T-helper 2 cell treated with Interferon-gamma antibody and Interleukin-4, amounts not matched to agents 5 μg/mL and 100 μg/mL, for 36 hours (primary cell): ENCODE measurements around the gene EMID1.

Source experiments
- DNase-seq: peaks from one replicate; pipeline ENCODE4 v3.0.0; 2021; ENCODE audit warnings: low spot score
- H3K27ac Mint-ChIP-seq: one replicate; pipeline ENCODE4 v1.8.0; 2021; ENCODE audit warnings: mild to moderate bottlenecking, mixed read lengths
- H3K27me3 Mint-ChIP-seq: one replicate; pipeline ENCODE4 v1.8.0; 2021; ENCODE audit warnings: low read depth, mixed read lengths
- H3K36me3 Mint-ChIP-seq: one replicate; pipeline ENCODE4 v1.8.0; 2021; ENCODE audit warnings: low read depth, mixed read lengths
- H3K4me1 Mint-ChIP-seq: one replicate; pipeline ENCODE4 v1.8.0; 2021; ENCODE audit warnings: low read depth, mixed read lengths
- H3K4me3 Mint-ChIP-seq: one replicate; pipeline ENCODE4 v1.8.0; 2022; ENCODE audit warnings: mild to moderate bottlenecking, moderate library complexity, mixed read lengths
- H3K9me3 Mint-ChIP-seq: one replicate; pipeline ENCODE4 v1.8.0; 2021; ENCODE audit warnings: mixed read lengths

The EMID1 gene

GRCh38 chr22:29263791-29264276 is 58.1 kb downstream of the EMID1 start:
- peaks cover 3% of the 10 kb centered on the region for H3K27me3 Mint-ChIP-seq
- DNase-seq = no peak
- peaks cover 10% of the 10 kb centered on the region for H3K4me1 Mint-ChIP-seq
- H3K4me3 Mint-ChIP-seq = no peak overlapping the region
- H3K27ac Mint-ChIP-seq = no peak overlapping the region
- H3K36me3 Mint-ChIP-seq = peaks cover 15% of the 10 kb centered on the region
- H3K9me3 Mint-ChIP-seq = no peaks in the 10 kb centered on the region

GRCh38 chr22:29265305-29265704 is 59.6 kb downstream of the EMID1 start:
- H3K27ac Mint-ChIP-seq = no peak overlapping the region
- peaks cover 22% of the 10 kb centered on the region for H3K4me1 Mint-ChIP-seq
- DNase-seq = no peak
- H3K27me3 Mint-ChIP-seq = peaks cover 3% of the 10 kb centered on the region
- H3K4me3 Mint-ChIP-seq = no peak overlapping the region
- H3K36me3 Mint-ChIP-seq = peaks cover 30% of the 10 kb centered on the region
- no peaks in the 10 kb centered on the region for H3K9me3 Mint-ChIP-seq

GRCh38 chr22:29265929-29266328 is 60.2 kb downstream of the EMID1 start:
- Mint-ChIP-seq H3K9me3 (no peaks in the 10 kb centered on the region), H3K27me3 (peaks cover 3% of the 10 kb centered on the region), H3K4me3 (peak overlapping the region; percentile 93), H3K36me3 (peaks cover 36% of the 10 kb centered on the region), H3K27ac (peak overlapping the region; percentile 98), H3K4me1 (peaks cover 29% of the 10 kb centered on the region)
- DNase-seq = no peak

GRCh38 chr22:29266564-29267461 is 61.1 kb downstream of the EMID1 start:
- H3K27me3 Mint-ChIP-seq = peaks cover 3% of the 10 kb centered on the region
- no peak for DNase-seq
- peak overlapping the region; percentile 93 for H3K4me3 Mint-ChIP-seq
- H3K9me3 Mint-ChIP-seq = no peaks in the 10 kb centered on the region
- H3K36me3 Mint-ChIP-seq = peaks cover 42% of the 10 kb centered on the region
- peak overlapping the region; percentile 98 for H3K27ac Mint-ChIP-seq
- H3K4me1 Mint-ChIP-seq = peaks cover 34% of the 10 kb centered on the region

GRCh38 chr22:29267462-29267857 is 61.8 kb downstream of the EMID1 start:
- H3K9me3 Mint-ChIP-seq = no peaks in the 10 kb centered on the region
- DNase-seq = no peak
- peaks cover 3% of the 10 kb centered on the region for H3K27me3 Mint-ChIP-seq
- peak overlapping the region; percentile 93 for H3K4me3 Mint-ChIP-seq
- H3K36me3 Mint-ChIP-seq = peaks cover 46% of the 10 kb centered on the region
- peak overlapping the region; percentile 98 for H3K27ac Mint-ChIP-seq
- peaks cover 39% of the 10 kb centered on the region for H3K4me1 Mint-ChIP-seq

GRCh38 chr22:29267858-29268510 is 62.3 kb downstream of the EMID1 start, which contains the start of the genes EWSR1 and RHBDD3:
EWSR1 (plus strand) TSS chr22:29268268; CDS start chr22:29268337, 69 bp downstream.
RHBDD3 (minus strand) TSS chr22:29267981; CDS start chr22:29265626, 2,355 bp downstream.
- H3K4me1 Mint-ChIP-seq = peaks cover 43% of the 10 kb centered on the region
- peaks cover 51% of the 10 kb centered on the region for H3K36me3 Mint-ChIP-seq
- H3K27ac Mint-ChIP-seq = peak within 1 kb of the TSS; percentile 98
- peaks cover 3% of the 10 kb centered on the region for H3K27me3 Mint-ChIP-seq
- H3K4me3 Mint-ChIP-seq = peak within 1 kb of the TSS; percentile 93
- peak; percentile 96 for DNase-seq
- H3K9me3 Mint-ChIP-seq = no peaks in the 10 kb centered on the region

- peaks cover 58% of the 10 kb centered on the region for H3K36me3 Mint-ChIP-seq
Observed at GRCh38 chr22:29268511-29269229, 63.0 kb downstream of the EMID1 start.

GRCh38 chr22:29269230-29269604 is 63.5 kb downstream of the EMID1 start:
- peaks cover 54% of the 10 kb centered on the region for H3K4me1 Mint-ChIP-seq
- peak overlapping the region; percentile 93 for H3K4me3 Mint-ChIP-seq
- H3K27me3 Mint-ChIP-seq = peaks cover 3% of the 10 kb centered on the region
- peaks cover 64% of the 10 kb centered on the region for H3K36me3 Mint-ChIP-seq
- H3K9me3 Mint-ChIP-seq = no peaks in the 10 kb centered on the region
- peak overlapping the region; percentile 98 for H3K27ac Mint-ChIP-seq
- no peak for DNase-seq

More at GRCh38 chr22:29268511-29269229, 63.0 kb downstream of the EMID1 start:
- Mint-ChIP-seq H3K27me3 (peaks cover 3% of the 10 kb centered on the region), H3K9me3 (no peaks in the 10 kb centered on the region), H3K4me3 (peak overlapping the region; percentile 93), H3K27ac (peak overlapping the region; percentile 98), H3K4me1 (peaks cover 50% of the 10 kb centered on the region)
- DNase-seq = no peak

- H3K9me3 Mint-ChIP-seq = no peaks in the 10 kb centered on the region
- H3K4me3 Mint-ChIP-seq = peak overlapping the region; percentile 93
- H3K36me3 Mint-ChIP-seq = peaks cover 69% of the 10 kb centered on the region
- DNase-seq = no peak
- peaks cover 3% of the 10 kb centered on the region for H3K27me3 Mint-ChIP-seq
- H3K4me1 Mint-ChIP-seq = peaks cover 59% of the 10 kb centered on the region
- peak overlapping the region; percentile 98 for H3K27ac Mint-ChIP-seq
Observed at GRCh38 chr22:29269731-29270474, 64.2 kb downstream of the EMID1 start.

- Mint-ChIP-seq H3K27ac (peak overlapping the region; percentile 45), H3K36me3 (peaks cover 75% of the 10 kb centered on the region), H3K4me3 (peak overlapping the region; percentile 93), H3K27me3 (peaks cover 3% of the 10 kb centered on the region), H3K4me1 (peaks cover 65% of the 10 kb centered on the region), H3K9me3 (no peaks in the 10 kb centered on the region)
- no peak for DNase-seq
Observed at GRCh38 chr22:29270475-29271271, 65.0 kb downstream of the EMID1 start.

- H3K27ac Mint-ChIP-seq = no peak overlapping the region
- H3K36me3 Mint-ChIP-seq = peaks cover 85% of the 10 kb centered on the region
- no peaks in the 10 kb centered on the region for H3K9me3 Mint-ChIP-seq
- H3K4me3 Mint-ChIP-seq = no peak overlapping the region
- H3K4me1 Mint-ChIP-seq = peaks cover 66% of the 10 kb centered on the region
- peaks cover 3% of the 10 kb centered on the region for H3K27me3 Mint-ChIP-seq
- no peak for DNase-seq
Observed at GRCh38 chr22:29272624-29273023, 66.9 kb downstream of the EMID1 start.

GRCh38 chr22:29275167-29275566 is 69.5 kb downstream of the EMID1 start:
- H3K4me1 Mint-ChIP-seq = peaks cover 59% of the 10 kb centered on the region
- DNase-seq = no peak
- no peak overlapping the region for H3K4me3 Mint-ChIP-seq
- H3K9me3 Mint-ChIP-seq = no peaks in the 10 kb centered on the region
- H3K27me3 Mint-ChIP-seq = no peaks in the 10 kb centered on the region
- H3K27ac Mint-ChIP-seq = no peak overlapping the region
- H3K36me3 Mint-ChIP-seq = peaks cover 82% of the 10 kb centered on the region
